ENCODE data around the gene ONECUT3. TPM values are rescaled to one million over a fixed set of nuclear protein-coding genes. Genes with fewer than 3 reads are reported as not detected.

ONECUT3 gene
- total RNA-seq, 2 experiments from 2014 or later: not detected

- CTCF ChIA-PET: interaction anchor here (2.1 to 2.4 kb wide), 2 partner anchors 10 to 11 kb away, joined by 11 to 32 read pairs; no protein-coding TSS in a partner anchor
- Mint-ChIP-seq H3K9me3 (ENCODE audit: insufficient read depth) (no peaks in the 10 kb centered on the region), H3K27ac (no peak overlapping the region), H3K36me3 (ENCODE audit: low read depth) (peaks cover 16% of the 10 kb centered on the region), H3K4me3 (no peak overlapping the region), H3K27me3 (ENCODE audit: low read depth) (no peaks in the 10 kb centered on the region), H3K4me1 (ENCODE audit: low read depth) (peaks cover 4% of the 10 kb centered on the region)
- POLR2A ChIA-PET: no interaction called here
- ATAC-seq: no peak
- no peak for DNase-seq
Observed at GRCh38 chr19:1827566-1828278, 74.4 kb downstream of the ONECUT3 start.

GRCh38 chr19:1828279-1829238 lies 75.3 kb downstream of the ONECUT3 start:
- peaks cover 4% of the 10 kb centered on the region for H3K4me1 Mint-ChIP-seq (ENCODE audit: low read depth)
- no peaks in the 10 kb centered on the region for H3K27me3 Mint-ChIP-seq (ENCODE audit: low read depth)
- no peaks in the 10 kb centered on the region for H3K9me3 Mint-ChIP-seq (ENCODE audit: insufficient read depth)
- ChIA-PET POLR2A (no interaction called here), CTCF (interaction anchor here (2.1 kb wide), 1 partner anchor 9 kb away, joined by 11 read pairs; no protein-coding TSS in a partner anchor)
- peaks cover 16% of the 10 kb centered on the region for H3K36me3 Mint-ChIP-seq (ENCODE audit: low read depth)
- H3K4me3 Mint-ChIP-seq: no peak overlapping the region
- ATAC-seq: no peak
- no peak for DNase-seq
- no peak overlapping the region for H3K27ac Mint-ChIP-seq

GRCh38 chr19:1829958-1830357 lies 76.7 kb downstream of the ONECUT3 start:
- peaks cover 11% of the 10 kb centered on the region for H3K36me3 Mint-ChIP-seq (ENCODE audit: low read depth)
- ATAC-seq: no peak
- H3K4me1 Mint-ChIP-seq (ENCODE audit: low read depth): peaks cover 4% of the 10 kb centered on the region
- H3K27ac Mint-ChIP-seq: no peak overlapping the region
- no peaks in the 10 kb centered on the region for H3K9me3 Mint-ChIP-seq (ENCODE audit: insufficient read depth)
- H3K27me3 Mint-ChIP-seq (ENCODE audit: low read depth): no peaks in the 10 kb centered on the region
- DNase-seq: no peak
- ChIA-PET POLR2A (no interaction called here), CTCF (interaction anchor here (2.1 kb wide), 1 partner anchor 8 kb away, joined by 11 read pairs; no protein-coding TSS in a partner anchor)
- H3K4me3 Mint-ChIP-seq: no peak overlapping the region

- peaks cover 4% of the 10 kb centered on the region for H3K4me1 Mint-ChIP-seq (ENCODE audit: low read depth)
- no peaks in the 10 kb centered on the region for H3K9me3 Mint-ChIP-seq (ENCODE audit: insufficient read depth)
- DNase-seq (no peak), ATAC-seq (no peak)
- ChIA-PET POLR2A (no interaction called here), CTCF (no interaction called here)
- H3K36me3 Mint-ChIP-seq (ENCODE audit: low read depth): peaks cover 11% of the 10 kb centered on the region
- no peak overlapping the region for H3K27ac Mint-ChIP-seq
- no peaks in the 10 kb centered on the region for H3K27me3 Mint-ChIP-seq (ENCODE audit: low read depth)
- no peak overlapping the region for H3K4me3 Mint-ChIP-seq
Observed at GRCh38 chr19:1830568-1830967, 77.3 kb downstream of the ONECUT3 start.

Small RNA genes within 50 kb of the gene (microRNA-seq; reads per million reads assigned to microRNA genes)
- 5.7 reads per million, percentile 7 among the genes with 10 or more reads in this experiment for gene MIR1909

Other genes with a start within 250 kb of the ONECUT3 start
- gene ADAMTSL5, start 240.5 kb upstream of the ONECUT3 start, total RNA-seq: 1 to 10 TPM; 2.8 to 3.9 TPM
- gene PLK5, start 229.4 kb upstream of the ONECUT3 start, total RNA-seq: not detected
- 10 to 100 TPM; 12.2 to 12.5 TPM for gene MEX3D, start 185.2 kb upstream of the ONECUT3 start, total RNA-seq
- gene MBD3, start 160.6 kb upstream of the ONECUT3 start, total RNA-seq: 100 to 1,000 TPM in 1 of 2 experiments, 10 to 100 TPM in 1; 98.4 to 102 TPM
- 100 to 1,000 TPM; 180 to 195 TPM for gene UQCR11, start 148.0 kb upstream of the ONECUT3 start, total RNA-seq
- gene TCF3, start 100.9 kb upstream of the ONECUT3 start, total RNA-seq: 100 to 1,000 TPM; 130 to 137 TPM
- 10 to 100 TPM; 20.2 to 27.8 TPM for gene ATP8B3, start 58.8 kb downstream of the ONECUT3 start, total RNA-seq
- 10 to 100 TPM; 47.9 to 52.9 TPM for gene REXO1, start 95.0 kb downstream of the ONECUT3 start, total RNA-seq
- 10 to 100 TPM; 26.5 to 29.8 TPM for gene KLF16, start 110.1 kb downstream of the ONECUT3 start, total RNA-seq
- 100 to 1,000 TPM; 181 to 196 TPM for gene ABHD17A, start 132.0 kb downstream of the ONECUT3 start, total RNA-seq
- 10 to 100 TPM in 1 of 2 experiments, 1 to 10 TPM in 1; 9.9 to 11.0 TPM for gene ADAT3, start 151.9 kb downstream of the ONECUT3 start, total RNA-seq
- 10 to 100 TPM; 29.9 to 37.2 TPM for gene SCAMP4, start 151.9 kb downstream of the ONECUT3 start, total RNA-seq
- 100 to 1,000 TPM; 103 to 105 TPM for gene CSNK1G2, start 187.7 kb downstream of the ONECUT3 start, total RNA-seq